Endothelial cell of umbilical vein (primary cell): ENCODE data around the gene RECK. TPM values are rescaled to one million over a fixed set of nuclear protein-coding genes. Genes with fewer than 3 reads are reported as not detected.

Experiments used
- BruUV-seq: library from RNA; stranded (reverse); fragments of 400-500 nt; replicated peaks from 2 replicates; lab custom pipeline; 2021; lab: Mats Ljungman, UMichigan
- CTCF ChIA-PET: fragments of 300-600, 350-600 bp; sonication (Branson Sonifier 250); formaldehyde crosslinking; loops from one replicate; lab custom pipeline; 2021; ENCODE audit warnings: antibody characterized with exemption, inconsistent platforms; lab: Charles Lee
- POLR2A ChIA-PET: fragments of 300-600, 350-600 bp; sonication (Branson Sonifier 250); formaldehyde crosslinking; loops from one replicate; lab custom pipeline; 2021; ENCODE audit warnings: antibody characterized with exemption, inconsistent platforms; lab: Charles Lee
- DNase-seq: peaks from one replicate; pipeline ENCODE4 v3.0.0-alpha.2; 2011; ENCODE audit warnings: low read depth, low spot score
- FAIRE-seq: peaks from 2 replicates; lab custom pipeline; 2011; peaks lifted over from hg19 to GRCh38; lab: Jason Lieb, UNC
- H2AFZ ChIP-seq: 2 replicates; pipeline ENCODE4 v1.6.0; 2012; ENCODE audit warnings: low read depth, low read length, control low read depth, inconsistent platforms
- H3K27ac ChIP-seq: 2 replicates; pipeline ENCODE4 v1.5.1; 2011; ENCODE audit warnings: low read depth, mild to moderate bottlenecking, control low read depth, low read length, moderate library complexity; ENCODE audit not compliant: insufficient read depth
- H3K27me3 ChIP-seq, 2 experiments: 2 replicates each; pipeline versions ENCODE4 v1.6.0 to v1.6.1; 2011; ENCODE audit warnings: low read length in 2 of 2, mixed read lengths in 1 of 2; ENCODE audit not compliant: control insufficient read depth in 2 of 2, insufficient read depth in 2 of 2
- H3K36me3 ChIP-seq, 2 experiments: 2 replicates in 1 of 2; 3 replicates in 1 of 2; pipeline ENCODE4 v1.5.1; 2011; ENCODE audit warnings: low read length in 2 of 2, mild to moderate bottlenecking in 1 of 2, moderate library complexity in 1 of 2; ENCODE audit not compliant: control insufficient read depth in 2 of 2, insufficient read depth in 2 of 2; ENCODE audit errors: extremely low read depth in 1 of 2
- H3K4me1 ChIP-seq: 3 replicates; pipeline ENCODE4 v1.5.1; 2011; ENCODE audit warnings: mild to moderate bottlenecking, low read length; ENCODE audit not compliant: control insufficient read depth, insufficient read depth; ENCODE audit errors: extremely low read depth
- H3K4me2 ChIP-seq: 2 replicates; pipeline ENCODE4 v1.6.1; 2011; ENCODE audit warnings: low read length, control low read depth, mixed read lengths; ENCODE audit not compliant: insufficient read depth
- H3K4me3 ChIP-seq, 3 experiments: fragments of 200-600 bp in 1 of 3; sonication (generic), shearing (Covaris generic) in 1 of 3; replicated peaks in 1 of 3; 2 replicates each; pipeline ENCODE4 v1.5.1; 2011 to 2016; ENCODE audit warnings: control low read depth in 3 of 3, low read length in 3 of 3, mild to moderate bottlenecking in 2 of 3, inconsistent platforms in 1 of 3, low read depth in 1 of 3, moderate library complexity in 1 of 3; ENCODE audit not compliant: insufficient read depth in 1 of 3
- H3K79me2 ChIP-seq: 2 replicates; pipeline ENCODE4 v1.6.0; 2012; ENCODE audit warnings: low read length, inconsistent platforms; ENCODE audit not compliant: control insufficient read depth, insufficient read depth
- H3K9ac ChIP-seq: replicated peaks from 2 replicates; pipeline ENCODE3; 2011; ENCODE audit warnings: low read length, control low read depth; ENCODE audit not compliant: insufficient read depth; ENCODE audit errors: extremely low read depth
- H3K9me1 ChIP-seq: replicated peaks from 3 replicates; pipeline ENCODE4 v1.6.0; 2011; ENCODE audit warnings: mild to moderate bottlenecking, low read length; ENCODE audit not compliant: control insufficient read depth, insufficient read depth; ENCODE audit errors: extremely low read depth
- H3K9me3 ChIP-seq: replicated peaks from 2 replicates; pipeline ENCODE4 v1.5.1; 2012; ENCODE audit warnings: low read length, inconsistent platforms; ENCODE audit not compliant: control insufficient read depth, insufficient read depth
- H4K20me1 ChIP-seq: replicated peaks from 2 replicates; pipeline ENCODE3; 2011; ENCODE audit warnings: mild to moderate bottlenecking, low read length; ENCODE audit not compliant: control insufficient read depth, insufficient read depth; ENCODE audit errors: extremely low read depth
- CTCF ChIP-seq, 2 donors: IDR thresholded peaks; 1 replicate in 1 of 2; 2 replicates in 1 of 2; pipeline ENCODE4 v1.5.1; 2011; ENCODE audit warnings: low read length in 2 of 2, mild to moderate bottlenecking in 2 of 2, moderate library complexity in 2 of 2, control low read depth in 1 of 2, inconsistent platforms in 1 of 2, low read depth in 1 of 2; ENCODE audit not compliant: insufficient read depth in 1 of 2; ENCODE audit errors: extremely low read depth in 1 of 2
- EZH2 ChIP-seq: IDR thresholded peaks from 2 replicates; pipeline ENCODE4 v1.6.1; 2012; ENCODE audit warnings: borderline replicate concordance, low read depth, mild to moderate bottlenecking, moderate library complexity, low read length, inconsistent platforms; ENCODE audit not compliant: severe bottlenecking
- FOS ChIP-seq: IDR thresholded peaks from 2 replicates; pipeline ENCODE4 v1.6.1; 2011; ENCODE audit warnings: mild to moderate bottlenecking, low read length, moderate library complexity, borderline replicate concordance; ENCODE audit not compliant: insufficient read depth
- GATA2 ChIP-seq: IDR thresholded peaks from 2 replicates; pipeline ENCODE4 v1.7.0; 2011; ENCODE audit warnings: low read depth, mild to moderate bottlenecking, moderate library complexity, mixed read lengths, low read length; ENCODE audit not compliant: insufficient read length, insufficient read depth
- JUN ChIP-seq: IDR thresholded peaks from 2 replicates; pipeline ENCODE4 v1.6.1; 2011; ENCODE audit warnings: borderline replicate concordance, low read depth; ENCODE audit not compliant: insufficient read length, insufficient read depth
- MAX ChIP-seq: IDR thresholded peaks from 2 replicates; pipeline ENCODE4 v1.6.1; 2011; ENCODE audit not compliant: insufficient read depth, insufficient read length
- MYC ChIP-seq: IDR thresholded peaks from one replicate; pipeline ENCODE4 v1.6.1; 2011; ENCODE audit warnings: mild to moderate bottlenecking, low read depth, low read length
- POLR2A ChIP-seq: IDR thresholded peaks from 2 replicates; pipeline ENCODE4 v1.6.1; 2012; ENCODE audit warnings: low read depth, mild to moderate bottlenecking, control low read depth, low read length
- POLR2AphosphoS5 ChIP-seq: IDR thresholded peaks from 2 replicates; pipeline ENCODE4 v1.6.1; 2012; ENCODE audit warnings: low read depth, mild to moderate bottlenecking, control low read depth, low read length, moderate library complexity; ENCODE audit not compliant: insufficient read depth
- dilution Hi-C: fragments of 300-500 bp; cut with MboI; formaldehyde crosslinking; loops from one replicate; pipeline ENCODE4 v1.15.0; 2019; ENCODE audit warnings: low sequenced_read_pairs; ENCODE audit not compliant: extremely low pct_ligation_motif_present
- intact Hi-C: fragments of 100-400 bp; cut with micrococcal nuclease; formaldehyde crosslinking; loops from one replicate; pipeline ENCODE4 v1.10.0; 2022
- polyA plus RNA-seq, 4 experiments: library from polyadenylated mRNA; depleted of rRNA in 3 of 4; stranded (reverse) in 3 of 4; unstranded in 1 of 4; fragments of >200 nt; gene quantifications; 2 replicates each; pipeline versions ENCODE4 v1.2.1 to v1.2.3, GENCODE V29; 2011 to 2012; ENCODE audit warnings: missing spikeins in 1 of 4
- total RNA-seq: library from RNA; stranded (reverse); gene quantifications from 2 replicates; pipeline ENCODE4 v1.2.3, GENCODE V29; 2021

Gene RECK
- total and polyA plus RNA-seq, 2 donors (not counting 3 experiments of a cell fraction or from before 2014, with no cell fraction given) = 12.0 to 14.1 TPM

DNA sequence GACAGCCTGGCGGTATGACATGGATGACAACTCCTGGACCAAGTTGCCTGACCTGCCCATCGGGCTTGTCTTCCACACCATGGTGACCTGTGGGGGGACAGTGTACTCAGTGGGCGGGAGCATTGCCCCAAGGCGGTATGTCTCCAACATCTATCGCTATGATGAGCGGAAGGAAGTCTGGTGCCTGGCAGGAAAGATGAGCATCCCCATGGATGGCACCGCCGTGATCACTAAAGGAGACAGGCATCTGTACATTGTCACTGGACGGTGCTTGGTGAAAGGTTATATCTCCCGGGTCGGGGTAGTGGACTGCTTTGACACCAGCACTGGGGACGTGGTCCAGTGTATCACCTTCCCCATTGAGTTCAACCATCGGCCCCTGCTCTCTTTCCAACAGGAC, 133.8 kb downstream of the RECK start:
- TF ChIP-seq CTCF (IDR thresholded peaks at IDR 0.05; ENCODE audit: extremely low read depth in 1 of 2, insufficient read depth in 1 of 2, low read depth in 1 of 2, low read length in 2 of 2) (no peak), MYC (no peak), JUN (no peak), POLR2A (no peak), GATA2 (no peak), FOS (no peak), POLR2AphosphoS5 (no peak), MAX (no peak), EZH2 (no peak)
- Histone ChIP-seq H3K27ac (no peak overlapping the region), H2AFZ (no peak overlapping the region), H3K4me1 (peaks cover 2% of the 10 kb centered on the region), H3K36me3 (no peaks in the 10 kb centered on the region), H3K9me3 (no peaks in the 10 kb centered on the region), H3K9me1 (no peaks in the 10 kb centered on the region), H3K4me2 (no peak overlapping the region), H3K4me3 (no peak overlapping the region), H4K20me1 (no peaks in the 10 kb centered on the region), H3K9ac (no peak overlapping the region), H3K27me3 (no peaks in the 10 kb centered on the region), H3K79me2 (no peaks in the 10 kb centered on the region)
- intact Hi-C loops (no loop called here), dilution Hi-C loops (no loop called here)
- DNase-seq (no peak), FAIRE-seq (no peak)
- ChIA-PET POLR2A (no interaction called here), CTCF (interaction anchor here (8.4 kb wide), 1 partner anchor 68 kb away, joined by 189 read pairs; no protein-coding TSS in a partner anchor)
- no TSS peak for BruUV-seq
